GM12891 (cell line): ENCODE results near the gene TM9SF2.
A peak's percentile ranks its signal among the peaks of the same experiment; 100 is the strongest.
"Not testable (repeated sequence)": the region's sequence is repeated elsewhere in the genome, so short reads cannot be mapped to it uniquely, and the experiment has no call there.

Experiments
- DNase-seq: peaks from one replicate; pipeline ENCODE4 v3.0.0; 2011; ENCODE audit warnings: low spot score; ENCODE audit not compliant: insufficient read length
- FAIRE-seq: peaks from 2 replicates; lab custom pipeline; 2011; peaks lifted over from hg19 to GRCh38; lab: Jason Lieb, UNC
- PAX5 ChIP-seq: IDR thresholded peaks from 2 replicates; pipeline ENCODE4 v1.6.1; 2011; ENCODE audit warnings: low read length, moderate library complexity, mild to moderate bottlenecking; ENCODE audit not compliant: insufficient read depth, severe bottlenecking
- POLR2A ChIP-seq: IDR thresholded peaks from 2 replicates; pipeline ENCODE4 v1.6.1; 2011; ENCODE audit warnings: low read depth, low read length, control low read depth
- POLR2AphosphoS5 ChIP-seq: IDR thresholded peaks from 2 replicates; pipeline ENCODE4 v1.6.1; 2011; ENCODE audit warnings: low read depth, low read length, control low read depth
- POU2F2 ChIP-seq: IDR thresholded peaks from 2 replicates; pipeline ENCODE4 v1.6.1; 2011; ENCODE audit warnings: low read depth, mild to moderate bottlenecking, control low read depth, low read length, moderate library complexity
- SPI1 ChIP-seq: IDR thresholded peaks from 2 replicates; pipeline ENCODE4 v1.6.1; 2011; ENCODE audit warnings: low read depth, low read length, control low read depth
- TAF1 ChIP-seq: IDR thresholded peaks from 2 replicates; pipeline ENCODE4 v1.6.1; 2011; ENCODE audit warnings: low read depth, low read length, control low read depth

TM9SF2 gene

DNA sequence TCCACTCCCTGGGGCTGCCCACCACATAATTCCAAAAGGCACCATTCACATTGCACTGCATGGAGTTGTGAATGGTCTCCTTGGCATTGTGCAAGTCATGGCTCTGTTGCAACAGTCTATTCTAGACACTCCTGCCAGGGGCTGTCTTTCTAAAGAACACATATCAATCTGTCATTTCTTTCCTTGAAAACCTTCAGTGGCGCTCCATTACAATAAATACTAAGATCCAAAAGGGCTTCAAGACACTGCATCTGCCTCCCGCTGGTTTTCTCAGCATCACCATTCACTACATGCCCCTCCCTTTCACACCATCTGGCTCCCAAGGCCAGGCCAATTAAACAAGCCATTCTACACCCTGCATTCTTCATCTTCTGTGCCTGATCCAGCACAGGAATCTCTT is 32.2 kb upstream of the TM9SF2 start:
- FAIRE-seq (no peak), DNase-seq (no peak)

DNA sequence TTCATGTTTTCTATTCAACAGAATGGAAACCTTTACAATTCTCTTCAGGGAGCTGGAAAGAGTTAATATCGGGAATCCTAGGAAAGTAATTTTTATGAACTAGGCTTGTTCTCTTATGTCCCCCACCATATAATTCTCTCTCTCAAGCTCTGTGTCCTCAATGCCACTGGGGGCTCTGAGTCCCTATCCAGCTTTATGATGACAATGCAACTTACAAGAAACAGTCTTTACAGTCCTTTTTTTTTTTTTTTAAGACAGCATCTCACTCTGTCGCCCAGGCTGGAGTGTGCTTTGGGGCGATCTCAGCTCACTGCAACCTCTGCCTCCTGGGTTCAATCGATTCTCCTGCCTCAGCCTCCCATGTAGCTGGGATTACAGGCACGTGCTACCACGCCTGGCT is 31.2 kb upstream of the TM9SF2 start:
- TF ChIP-seq SPI1 (no peak), POU2F2 (no peak), PAX5 (no peak), TAF1 (no peak), POLR2AphosphoS5 (no peak), POLR2A (no peak)
- FAIRE-seq (no peak), DNase-seq (no peak)

More for the DNA sequence above, 32.2 kb upstream of the TM9SF2 start:
- TF ChIP-seq POU2F2 (no peak), PAX5 (no peak), TAF1 (no peak), POLR2AphosphoS5 (no peak), SPI1 (no peak), POLR2A (no peak)

DNA sequence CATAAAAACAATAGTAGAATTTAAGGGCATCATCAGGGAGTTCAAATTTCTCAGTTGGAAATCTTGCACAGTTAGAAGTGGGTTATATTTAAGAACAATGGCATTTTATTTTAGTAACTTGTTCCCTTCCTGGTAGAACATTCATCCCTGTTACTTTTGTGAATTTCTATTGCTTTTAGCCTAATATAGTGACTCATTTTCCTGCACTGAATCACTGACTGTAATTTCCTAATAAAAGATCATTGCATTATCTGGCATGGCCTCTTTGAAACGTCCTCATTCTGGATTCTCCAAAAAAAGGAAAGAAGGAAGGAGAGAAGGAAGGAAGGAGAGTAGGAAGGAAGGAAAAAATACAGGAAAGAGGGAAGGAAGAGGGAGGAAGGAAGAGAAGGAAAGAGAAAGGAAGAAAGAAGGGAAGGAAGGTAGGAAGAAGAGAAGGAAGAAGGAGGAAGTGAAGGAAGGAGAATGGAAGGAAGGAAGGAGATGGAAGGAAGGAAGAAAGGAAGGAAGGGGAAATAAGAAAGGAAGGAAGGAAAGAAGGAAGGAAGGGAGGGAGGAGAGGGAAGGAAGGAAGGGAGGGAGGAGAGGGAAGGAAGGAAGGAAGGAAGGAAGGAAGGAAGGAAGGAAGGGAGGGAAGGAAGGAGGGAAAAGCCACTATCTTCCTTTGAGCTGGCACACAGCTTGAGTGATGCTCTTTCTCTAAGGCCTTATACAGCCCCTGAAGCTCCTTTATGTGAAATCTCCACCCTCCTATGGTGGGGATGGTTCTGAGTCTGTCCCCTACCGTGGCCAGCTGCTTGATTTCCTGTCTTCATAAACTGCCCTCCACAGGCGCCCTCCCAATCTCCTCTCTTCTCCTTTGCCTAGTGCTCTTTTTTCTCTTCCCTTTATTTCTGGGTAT is 29.8 kb upstream of the TM9SF2 start:
- DNase-seq (no peak), FAIRE-seq (no peak)
- TF ChIP-seq POU2F2, result no peak
- no peak for TF ChIP-seq TAF1
- TF ChIP-seq POLR2AphosphoS5, result no peak
- no peak for TF ChIP-seq PAX5
- TF ChIP-seq SPI1, result no peak
- TF ChIP-seq POLR2A, result no peak

DNA sequence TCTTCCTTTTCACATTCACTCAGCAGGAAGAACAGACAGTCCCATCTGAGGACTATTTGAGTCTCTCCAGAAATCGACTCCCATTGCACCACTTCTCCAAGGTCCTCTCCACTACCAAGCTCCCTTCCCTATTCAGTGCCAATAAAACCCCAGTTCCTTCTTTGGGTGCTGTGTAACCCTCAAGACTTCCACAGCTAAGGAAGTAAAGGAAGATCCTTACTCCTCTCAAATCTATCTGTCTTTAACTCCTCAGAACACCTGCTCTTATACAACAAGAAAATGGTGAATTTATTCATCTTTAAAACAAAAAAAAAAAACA is 29.2 kb upstream of the TM9SF2 start:
- DNase-seq, result no peak
- TF ChIP-seq PAX5 (no peak), TAF1 (no peak), POLR2A (no peak), POLR2AphosphoS5 (no peak), POU2F2 (no peak), SPI1 (no peak)
- no peak for FAIRE-seq

DNA sequence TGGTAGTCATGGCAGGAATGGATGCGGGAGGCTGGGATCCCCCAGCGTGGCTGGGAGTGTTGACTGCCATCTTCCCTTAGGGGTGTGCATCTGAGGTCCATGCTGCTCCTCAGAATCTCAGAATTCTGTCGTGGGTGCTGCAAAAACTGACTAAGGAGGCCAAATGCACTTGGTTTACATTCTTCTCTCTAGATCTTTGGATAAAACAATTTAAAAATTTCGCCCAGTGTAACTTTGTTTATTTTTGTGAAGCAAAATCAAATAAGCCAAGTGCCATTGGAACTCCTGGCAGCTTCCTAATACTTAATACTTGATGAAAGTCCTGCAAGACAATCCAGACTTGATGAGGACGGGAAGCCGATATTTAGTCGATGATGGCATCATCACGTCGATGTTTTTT is 27.8 kb upstream of the TM9SF2 start:
- TF ChIP-seq SPI1 (no peak), POU2F2 (no peak), PAX5 (no peak), TAF1 (no peak), POLR2A (no peak), POLR2AphosphoS5 (no peak)
- FAIRE-seq, result no peak

DNA sequence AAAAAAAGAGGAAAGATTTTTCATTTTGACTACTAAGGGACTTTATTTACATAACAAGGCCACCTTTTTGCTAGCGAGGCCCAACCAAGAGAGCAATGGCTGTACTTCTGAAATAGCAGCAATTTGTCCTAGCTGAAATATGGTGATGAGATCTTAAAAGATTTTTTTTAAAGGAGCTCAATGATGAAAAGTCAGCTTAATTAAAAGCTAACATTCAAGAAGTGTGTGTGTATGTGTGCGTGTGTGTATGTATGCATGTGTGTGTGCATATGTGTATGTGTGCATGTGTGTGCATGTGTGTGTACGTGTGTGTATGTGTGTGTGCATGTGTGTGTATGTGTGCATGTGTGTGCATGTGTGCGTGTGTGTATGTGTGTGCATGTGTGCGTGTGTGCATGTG is 24.6 kb upstream of the TM9SF2 start:
- DNase-seq (no peak), FAIRE-seq (peak; percentile 84)
- no peak for TF ChIP-seq SPI1
- TF ChIP-seq PAX5, result no peak

More for the DNA sequence above, 27.8 kb upstream of the TM9SF2 start:
- no peak for DNase-seq

DNA sequence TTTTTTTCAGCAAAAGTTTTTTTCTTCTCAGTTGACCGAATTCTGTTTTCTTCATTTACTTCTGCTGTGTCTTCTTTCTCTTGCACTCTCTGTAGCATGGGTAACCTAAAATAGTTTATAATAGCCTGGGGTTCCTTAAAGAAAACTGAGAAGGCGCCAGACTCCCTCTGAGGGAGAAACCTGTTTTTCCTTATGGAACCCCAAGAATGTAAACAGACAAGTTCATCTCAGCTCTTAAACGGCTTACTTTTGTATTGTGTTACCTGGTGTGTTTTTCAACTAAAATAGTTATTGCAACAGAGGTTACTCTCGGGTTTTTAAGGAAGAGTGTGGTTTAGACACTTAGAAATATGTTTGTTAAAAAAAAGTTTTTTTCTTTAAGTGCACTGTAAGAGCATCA is 23.8 kb upstream of the TM9SF2 start:
- TF ChIP-seq PAX5 (no peak), POLR2A (no peak), POU2F2 (no peak), TAF1 (no peak), SPI1 (no peak), POLR2AphosphoS5 (no peak)
- no peak for DNase-seq
- no peak for FAIRE-seq

DNA sequence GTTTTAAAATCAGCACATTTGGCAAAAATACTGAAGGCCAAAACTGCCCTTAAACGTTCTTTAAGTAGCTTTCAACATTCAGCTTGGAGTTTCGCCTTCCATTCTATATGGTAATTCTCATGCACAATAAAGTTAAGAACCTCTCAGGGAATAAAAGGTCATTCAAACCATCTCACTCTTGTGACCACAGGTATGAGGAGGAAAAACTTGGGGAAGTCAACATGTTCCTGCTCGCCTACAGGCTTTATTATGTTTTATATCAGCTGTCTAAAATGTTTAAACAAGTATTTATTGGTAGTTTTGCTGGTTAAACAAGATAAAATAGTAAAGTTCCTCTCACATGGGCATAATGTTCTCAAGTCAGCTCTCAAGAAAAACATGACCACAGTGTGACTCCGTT is 19.9 kb upstream of the TM9SF2 start:
- DNase-seq, result no peak
- TF ChIP-seq POU2F2 (no peak), PAX5 (no peak), POLR2AphosphoS5 (no peak), TAF1 (no peak), SPI1 (no peak), POLR2A (no peak)
- FAIRE-seq, result no peak

DNA sequence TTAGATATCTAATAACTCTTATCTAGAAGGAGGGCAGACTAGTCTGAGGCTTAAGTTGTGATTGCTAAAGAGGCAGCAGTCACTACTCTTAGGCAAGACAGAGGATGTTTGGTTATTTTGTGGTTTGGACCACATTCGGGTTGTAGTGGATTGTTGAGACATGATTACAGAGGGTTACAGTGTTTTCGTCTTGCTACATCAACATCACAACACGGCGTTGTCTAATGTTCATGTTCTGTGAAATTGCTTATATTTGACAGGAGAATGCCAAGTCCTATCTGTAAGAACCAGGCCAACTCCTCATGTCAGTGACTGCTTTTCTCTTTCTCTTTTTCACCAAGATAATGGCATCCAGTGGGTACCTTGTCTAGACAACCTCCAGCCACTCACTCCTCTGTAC is 16.8 kb upstream of the TM9SF2 start:
- DNase-seq, result no peak
- peak; percentile 70 for FAIRE-seq
- no peak for TF ChIP-seq SPI1
- no peak for TF ChIP-seq PAX5
- TF ChIP-seq POU2F2, result no peak
- TF ChIP-seq POLR2AphosphoS5, result no peak
- TF ChIP-seq POLR2A, result no peak
- TF ChIP-seq TAF1, result no peak

DNA sequence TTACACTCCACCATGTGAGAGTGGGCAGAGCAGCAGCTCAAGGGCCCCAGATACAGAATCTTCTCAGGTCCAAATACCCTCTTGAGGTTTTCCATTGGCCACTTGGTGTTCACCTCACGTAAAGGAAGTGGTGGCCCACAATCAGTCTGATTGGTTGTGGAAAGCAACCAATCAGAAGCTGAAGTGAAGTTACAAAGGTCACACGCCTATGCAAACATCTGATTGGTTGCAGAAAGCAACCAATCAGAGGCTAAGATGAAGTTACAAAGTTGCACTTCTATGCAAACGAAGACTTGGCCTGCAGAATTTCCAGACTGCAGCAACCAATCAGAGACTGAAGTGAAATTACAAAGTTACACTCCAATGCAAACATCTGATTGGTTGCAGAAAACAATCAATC is 14.3 kb upstream of the TM9SF2 start:
- TF ChIP-seq SPI1, result no peak
- DNase-seq (no peak), FAIRE-seq (no peak)

DNA sequence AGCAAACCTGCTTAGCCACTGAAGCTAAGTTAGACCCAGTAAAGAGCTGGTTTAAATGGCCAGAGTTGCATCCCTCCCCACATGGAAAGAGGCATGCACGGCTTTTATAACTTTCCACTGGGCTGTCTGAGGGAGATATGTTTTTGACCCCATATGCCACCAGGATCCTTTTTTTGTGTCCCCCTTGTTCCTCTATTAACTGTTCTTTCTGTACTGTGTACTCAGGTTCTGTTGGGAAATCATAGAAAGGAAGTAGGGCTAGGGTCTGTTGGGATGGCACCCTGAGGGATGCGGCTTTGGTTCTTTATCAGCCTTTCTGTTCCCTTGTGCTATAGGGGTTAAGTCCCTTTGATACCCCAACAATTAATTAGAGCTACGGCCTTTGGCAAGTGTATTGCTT is 12.2 kb upstream of the TM9SF2 start:
- FAIRE-seq (no peak), DNase-seq (no peak)
- TF ChIP-seq POLR2A (no peak), SPI1 (no peak)

DNA sequence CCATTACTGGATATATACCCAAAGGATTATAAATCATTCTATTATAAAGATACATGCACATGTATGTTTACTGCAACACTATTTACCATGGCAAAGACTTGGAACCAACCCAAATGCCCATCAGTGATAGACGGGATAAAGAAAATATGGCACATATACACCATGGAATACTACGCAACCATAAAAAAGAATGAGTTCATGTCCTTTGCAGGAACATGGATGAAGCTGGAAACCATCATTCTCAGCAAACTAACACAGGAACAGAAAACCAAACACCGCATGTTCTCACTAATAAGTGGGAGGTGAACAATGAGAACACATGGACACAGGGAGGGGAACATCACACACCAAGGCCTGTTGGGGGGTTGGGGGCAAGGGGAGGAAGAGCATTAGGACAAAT is 9.5 kb upstream of the TM9SF2 start:
- DNase-seq, FAIRE-seq: not testable (repeated sequence)
